IgD-negative memory B cell (primary cell): ENCODE data around the gene ATRAID. TPM values are rescaled to one million over a fixed set of nuclear protein-coding genes. Genes with fewer than 3 reads are reported as not detected.
"Not testable (repeated sequence)": the region's sequence is repeated elsewhere in the genome, so short reads cannot be mapped to it uniquely, and the experiment has no call there.

Experiments
- H3K27ac Mint-ChIP-seq, 3 donors: one replicate each; pipeline ENCODE4 v1.8.0; 2020 to 2022; ENCODE audit warnings: mild to moderate bottlenecking in 3 of 3, mixed read lengths in 3 of 3, moderate library complexity in 1 of 3
- H3K27me3 Mint-ChIP-seq: one replicate; pipeline ENCODE4 v1.8.0; 2021; ENCODE audit warnings: mixed read lengths
- H3K36me3 Mint-ChIP-seq: one replicate; pipeline ENCODE4 v1.8.0; 2020; ENCODE audit warnings: mild to moderate bottlenecking, mixed read lengths
- H3K4me1 Mint-ChIP-seq, 3 donors: one replicate each; pipeline ENCODE4 v1.8.0; 2020 to 2022; ENCODE audit warnings: mixed read lengths in 3 of 3, mild to moderate bottlenecking in 1 of 3
- H3K4me3 Mint-ChIP-seq, 4 donors: one replicate each; pipeline ENCODE4 v1.8.0; 2020 to 2022; ENCODE audit warnings: mild to moderate bottlenecking in 4 of 4, mixed read lengths in 4 of 4, moderate library complexity in 3 of 4
- H3K9me3 Mint-ChIP-seq, 3 donors: one replicate each; pipeline ENCODE4 v1.8.0; 2020 to 2021; ENCODE audit warnings: mixed read lengths in 3 of 3, mild to moderate bottlenecking in 1 of 3
- polyA plus RNA-seq: library from polyadenylated mRNA; unstranded; fragments of 300-500 nt; fragmentation: Illumina TruSeq; gene quantifications from one replicate; pipeline ENCODE4 v1.2.3, GENCODE V29; 2021

Gene ATRAID
- polyA plus RNA-seq, result 274 TPM

GRCh38 chr2:27211943-27212625 is at the start of gene ATRAID, which contains the start of gene SLC5A6:
Gene ATRAID, plus strand, starts transcription at chr2:27212041. Its CDS starts 328 bp downstream, at chr2:27212369.
Gene SLC5A6, minus strand, starts transcription at chr2:27212268. Its CDS starts 4,618 bp downstream, at chr2:27207650.
- Mint-ChIP-seq H3K27me3 (no peaks in the 10 kb centered on the region), H3K4me1 (peaks cover 18 to 28% (median 20%) of the 10 kb centered on the region in 3 donors), H3K36me3 (peaks cover 2% of the 10 kb centered on the region), H3K9me3 (no peaks in the 10 kb centered on the region), H3K4me3 (peak within 1 kb of the TSS; percentile 92 to 99 (median 96)), H3K27ac (peak within 1 kb of the TSS; percentile 98 to 100 (median 99))

GRCh38 chr2:27162151-27163121 is 49.4 kb upstream of the ATRAID start:
- Mint-ChIP-seq H3K27ac (peak overlapping the region in 1 of 3 donors; percentile 20), H3K4me1 (peaks cover 13 to 26% (median 24%) of the 10 kb centered on the region in 3 donors), H3K36me3 (no peaks in the 10 kb centered on the region), H3K9me3 (no peaks in the 10 kb centered on the region), H3K27me3 (no peaks in the 10 kb centered on the region), H3K4me3 (peak overlapping the region in 1 of 4 donors; percentile 73)

GRCh38 chr2:27164960-27165763 is 46.7 kb upstream of the ATRAID start:
- Mint-ChIP-seq H3K4me3 (peak overlapping the region in 3 of 4 donors; percentile 15 to 49 (median 32)), H3K36me3 (no peaks in the 10 kb centered on the region), H3K9me3 (no peaks in the 10 kb centered on the region), H3K27me3 (peaks cover 2% of the 10 kb centered on the region), H3K27ac (peak overlapping the region in 2 of 3 donors; percentile 30 to 85), H3K4me1 (peaks cover 15 to 35% (median 27%) of the 10 kb centered on the region in 3 donors)

DNA sequence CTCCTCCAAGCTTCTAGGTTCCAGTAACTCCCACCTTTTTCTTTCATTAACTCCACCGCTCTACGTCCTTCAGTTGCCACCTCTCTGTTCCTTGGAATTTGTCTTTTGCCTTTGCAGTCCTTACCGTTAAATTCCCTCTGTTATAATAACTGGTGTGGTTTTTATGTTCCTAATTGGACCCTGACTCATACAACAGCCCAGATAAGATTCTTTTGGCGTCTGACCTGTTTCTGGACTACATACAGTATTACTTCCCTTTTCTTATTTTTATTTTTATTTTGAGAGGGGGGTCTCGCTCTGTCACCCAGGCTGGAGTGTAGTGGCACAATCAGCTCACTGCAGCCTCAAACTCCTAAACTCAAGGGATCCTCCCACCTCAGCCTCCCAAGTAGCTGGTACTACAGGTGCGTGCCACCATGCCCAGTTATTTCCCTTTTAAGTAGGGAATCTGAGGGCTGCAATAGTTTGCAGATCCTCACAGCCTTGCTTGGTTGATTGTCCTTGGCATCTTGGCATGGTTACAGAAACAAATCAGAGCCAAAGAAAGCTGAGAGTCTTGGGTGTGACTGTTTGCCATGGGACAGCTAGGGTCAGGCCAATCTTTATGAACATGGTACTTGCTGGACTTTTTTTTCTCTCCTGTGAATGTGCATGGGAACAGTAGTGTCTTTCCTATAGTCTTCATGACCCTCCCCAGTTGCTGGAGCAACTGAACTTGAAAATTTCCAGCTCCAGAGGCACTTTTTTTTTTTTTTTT is 41.1 kb upstream of the ATRAID start:
- Mint-ChIP-seq H3K4me1 (peaks cover 5 to 22% (median 10%) of the 10 kb centered on the region in 3 donors), H3K27me3 (peaks cover 9% of the 10 kb centered on the region), H3K36me3 (no peaks in the 10 kb centered on the region), H3K27ac (no peak overlapping the region), H3K4me3 (peak overlapping the region; percentile 7 to 65 (median 62)), H3K9me3 (no peaks in the 10 kb centered on the region)

DNA sequence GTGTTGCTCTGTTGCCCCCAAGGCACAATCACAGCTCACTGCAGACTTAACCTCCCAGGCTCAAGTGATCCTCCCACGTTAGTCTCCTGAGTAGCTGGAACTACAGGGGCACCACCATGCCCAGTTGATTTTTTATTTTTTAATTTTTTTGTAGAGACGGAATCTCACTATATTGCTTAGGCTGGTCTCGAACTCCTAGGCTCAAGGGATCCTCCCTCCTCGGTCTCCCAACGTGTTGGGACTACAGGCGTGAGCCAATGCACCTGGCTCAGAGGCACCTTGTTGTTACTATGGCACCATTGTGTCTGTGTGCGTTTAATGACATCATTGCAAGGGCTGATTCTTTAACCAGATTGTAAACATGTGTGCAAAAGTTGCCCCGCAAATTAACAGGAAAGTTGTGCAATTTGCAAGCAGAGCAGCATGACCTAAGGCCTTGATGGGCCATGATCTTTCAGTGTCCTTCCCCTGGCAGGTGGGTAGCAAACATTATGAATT is 40.4 kb upstream of the ATRAID start:
- H3K9me3 Mint-ChIP-seq, result no peaks in the 10 kb centered on the region
- H3K4me3 Mint-ChIP-seq, result no peak overlapping the region
- H3K4me1 Mint-ChIP-seq, result peaks cover 6 to 22% (median 10%) of the 10 kb centered on the region in 3 donors
- no peak overlapping the region for H3K27ac Mint-ChIP-seq
- H3K36me3 Mint-ChIP-seq, result no peaks in the 10 kb centered on the region
- peaks cover 11% of the 10 kb centered on the region for H3K27me3 Mint-ChIP-seq

DNA sequence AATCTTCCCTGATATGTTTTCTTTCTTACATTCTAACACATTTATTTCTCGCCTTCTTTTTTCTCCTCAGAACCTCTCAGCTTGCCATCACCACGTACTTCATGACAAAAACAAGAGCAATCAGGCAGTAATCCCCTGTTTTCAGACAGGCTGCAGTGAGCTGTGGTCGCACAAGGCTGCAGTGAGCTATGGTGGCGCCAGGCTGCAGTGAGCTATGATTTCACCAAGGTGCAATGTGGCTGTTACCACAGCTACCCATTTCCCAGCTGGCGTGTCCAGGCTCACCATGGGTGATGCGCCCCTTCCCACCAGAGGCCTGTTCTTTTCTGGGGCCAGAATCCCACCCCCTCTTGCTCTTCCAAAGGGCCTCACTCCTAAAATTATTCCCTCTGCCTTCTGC is 37.2 kb upstream of the ATRAID start:
- Mint-ChIP-seq H3K4me3 (no peak overlapping the region), H3K27me3 (peaks cover 16% of the 10 kb centered on the region), H3K27ac (no peak overlapping the region), H3K9me3 (no peaks in the 10 kb centered on the region), H3K36me3 (no peaks in the 10 kb centered on the region), H3K4me1 (peaks cover 6 to 10% (median 9%) of the 10 kb centered on the region in 3 donors)

DNA sequence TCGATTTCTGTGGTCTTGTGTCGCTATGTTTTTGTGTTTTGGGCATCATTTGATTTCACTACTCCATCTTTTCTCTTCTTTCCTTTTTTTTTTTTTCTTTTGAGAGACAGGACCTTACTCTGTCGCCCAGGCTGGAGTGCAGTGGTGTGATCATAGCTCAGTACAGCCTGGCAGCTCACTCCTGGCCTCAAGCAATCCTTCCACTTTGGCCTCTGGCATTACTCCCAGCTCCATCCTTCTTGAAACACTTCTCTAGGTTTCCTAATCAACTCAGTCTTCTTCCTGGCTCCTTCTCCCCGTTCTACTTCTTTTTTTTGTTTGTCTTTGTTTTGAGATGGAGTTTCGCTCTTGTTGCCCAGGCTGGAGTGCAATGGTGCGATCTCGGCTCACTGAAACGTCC is 36.5 kb upstream of the ATRAID start:
- no peaks in the 10 kb centered on the region for H3K36me3 Mint-ChIP-seq
- H3K27ac Mint-ChIP-seq, result no peak overlapping the region
- peaks cover 4 to 7% (median 4%) of the 10 kb centered on the region in 3 donors for H3K4me1 Mint-ChIP-seq
- no peaks in the 10 kb centered on the region for H3K9me3 Mint-ChIP-seq
- no peak overlapping the region for H3K4me3 Mint-ChIP-seq
- peaks cover 16% of the 10 kb centered on the region for H3K27me3 Mint-ChIP-seq

- not testable (repeated sequence) for H3K9me3 Mint-ChIP-seq, H3K27ac Mint-ChIP-seq, H3K36me3 Mint-ChIP-seq, H3K4me3 Mint-ChIP-seq, H3K4me1 Mint-ChIP-seq
- H3K27me3 Mint-ChIP-seq, result peaks cover 15% of the 10 kb centered on the region
Observed at GRCh38 chr2:27175781-27176180, 36.1 kb upstream of the ATRAID start.

DNA sequence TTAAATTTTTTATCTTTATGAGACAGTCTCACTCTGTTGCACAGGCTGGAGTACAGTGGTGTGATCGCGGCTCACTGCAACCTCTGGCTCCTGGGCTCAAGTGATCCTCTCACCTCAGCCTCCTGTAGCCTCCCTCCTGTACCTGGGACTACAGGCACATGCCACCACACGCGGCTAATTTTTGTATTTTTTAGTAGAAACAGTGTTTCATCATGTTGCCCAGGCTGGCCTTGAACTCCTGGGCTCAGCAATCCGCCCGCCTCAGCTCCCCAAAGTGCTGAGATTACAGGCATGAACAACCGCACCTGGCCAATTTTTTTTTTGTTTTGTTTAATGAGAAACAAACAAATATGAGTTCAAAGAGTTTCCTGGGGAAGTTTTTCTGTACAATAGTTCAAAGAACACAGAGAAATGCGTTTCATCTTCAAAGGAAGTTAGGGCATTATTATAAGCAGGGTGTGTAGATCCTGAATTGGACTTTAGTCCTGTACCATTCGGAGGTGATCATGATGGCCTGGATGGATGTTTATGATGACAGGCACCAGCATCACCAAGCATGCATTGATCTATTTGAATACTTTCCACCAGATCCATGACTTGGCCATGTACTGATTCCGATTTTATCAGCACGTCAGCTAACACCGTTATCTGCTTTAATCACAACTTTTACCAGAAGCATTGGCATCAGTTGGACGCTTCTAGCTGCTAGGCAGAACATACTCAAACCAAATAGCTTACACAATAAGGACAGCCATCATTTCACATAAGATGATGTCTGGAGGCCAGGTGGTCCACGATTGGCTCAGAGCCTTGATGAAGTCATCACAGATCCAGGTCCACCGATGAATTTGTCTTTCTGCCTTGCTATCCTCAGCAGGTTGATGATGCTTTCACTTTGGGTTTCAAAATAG is 34.1 kb upstream of the ATRAID start:
- peaks cover 0 to 2% (median 0%) of the 10 kb centered on the region in 3 donors for H3K4me1 Mint-ChIP-seq
- peaks cover 20% of the 10 kb centered on the region for H3K27me3 Mint-ChIP-seq
- no peak overlapping the region for H3K27ac Mint-ChIP-seq
- no peaks in the 10 kb centered on the region for H3K9me3 Mint-ChIP-seq
- no peak overlapping the region for H3K4me3 Mint-ChIP-seq
- peaks cover 4% of the 10 kb centered on the region for H3K36me3 Mint-ChIP-seq

- Mint-ChIP-seq H3K4me1 (peaks cover 0 to 2% (median 0%) of the 10 kb centered on the region in 3 donors), H3K4me3 (no peak overlapping the region), H3K36me3 (peaks cover 4% of the 10 kb centered on the region), H3K9me3 (no peaks in the 10 kb centered on the region), H3K27ac (no peak overlapping the region), H3K27me3 (peaks cover 17% of the 10 kb centered on the region)
Observed at GRCh38 chr2:27178469-27178868, 33.4 kb upstream of the ATRAID start.

DNA sequence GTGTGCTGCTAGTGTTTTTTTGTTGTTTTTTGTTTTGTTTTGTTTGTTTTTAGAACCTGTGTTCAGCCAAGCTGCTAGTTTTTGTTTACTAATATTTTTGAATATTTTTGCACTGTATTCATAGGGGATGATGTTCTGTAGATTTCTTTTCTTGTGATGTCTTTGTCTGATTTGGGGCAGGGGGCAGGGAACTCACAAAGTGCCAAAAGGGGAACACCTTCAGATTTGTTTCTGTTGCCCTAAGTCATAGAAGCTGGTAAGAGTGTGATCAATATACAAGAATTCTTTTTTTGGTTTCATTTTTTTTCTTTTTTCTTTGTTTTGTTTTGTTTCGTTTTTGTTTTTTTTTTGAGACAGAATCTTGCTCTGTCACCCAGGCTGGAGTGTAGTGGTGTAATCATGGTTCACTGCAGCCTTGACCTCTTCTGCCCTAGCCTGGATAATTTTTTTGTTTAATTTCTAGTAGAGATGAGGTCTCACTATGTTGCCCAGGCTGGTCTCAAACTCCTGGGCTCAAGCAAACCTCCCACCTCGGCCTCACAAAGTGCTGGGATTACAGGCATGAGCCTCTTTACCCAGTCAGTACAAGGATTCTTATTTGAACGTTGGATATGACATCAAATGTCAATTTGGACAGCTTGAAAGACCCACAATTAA is 32.4 kb upstream of the ATRAID start:
- Mint-ChIP-seq H3K27me3 (peaks cover 21% of the 10 kb centered on the region), H3K36me3 (peaks cover 4% of the 10 kb centered on the region), H3K4me1 (peaks cover 0 to 2% (median 0%) of the 10 kb centered on the region in 3 donors), H3K9me3 (no peaks in the 10 kb centered on the region), H3K27ac (no peak overlapping the region), H3K4me3 (no peak overlapping the region)

GRCh38 chr2:27182346-27182745 is 29.5 kb upstream of the ATRAID start:
- Mint-ChIP-seq H3K27me3 (peaks cover 25% of the 10 kb centered on the region), H3K4me3 (no peak overlapping the region), H3K9me3 (no peaks in the 10 kb centered on the region), H3K27ac (no peak overlapping the region), H3K36me3 (peaks cover 4% of the 10 kb centered on the region), H3K4me1 (no peaks in the 10 kb centered on the region)

DNA sequence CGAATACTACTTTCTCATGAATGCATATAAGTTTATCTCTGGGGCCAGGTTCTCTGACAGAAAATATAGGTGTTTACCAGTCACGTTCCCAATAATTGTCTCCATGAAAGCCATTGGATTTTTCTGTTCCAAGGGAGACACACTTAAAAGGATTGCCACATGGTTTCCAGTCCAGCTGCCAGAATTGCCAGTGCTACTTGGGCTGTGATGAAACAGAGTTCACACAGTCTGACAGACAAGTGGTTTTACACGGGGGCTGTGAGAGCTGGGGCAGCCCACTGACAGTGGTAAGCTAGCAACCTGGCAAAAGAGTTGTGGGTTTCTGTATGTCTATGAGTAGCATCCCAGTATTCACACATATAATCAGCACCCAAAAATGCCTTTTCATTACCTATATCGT is 27.7 kb upstream of the ATRAID start:
- peaks cover 4% of the 10 kb centered on the region for H3K36me3 Mint-ChIP-seq
- H3K27ac Mint-ChIP-seq, result no peak overlapping the region
- H3K27me3 Mint-ChIP-seq, result peaks cover 23% of the 10 kb centered on the region
- no peaks in the 10 kb centered on the region for H3K9me3 Mint-ChIP-seq
- H3K4me1 Mint-ChIP-seq, result no peaks in the 10 kb centered on the region
- no peak overlapping the region for H3K4me3 Mint-ChIP-seq
